ENCODE results near the gene IGSF9.

Gene IGSF9

GRCh38 chr1:159974350-159974965 lies 29.0 kb upstream of the IGSF9 start:
- no peak for DNase-seq (ENCODE audit: low read depth)

DNA sequence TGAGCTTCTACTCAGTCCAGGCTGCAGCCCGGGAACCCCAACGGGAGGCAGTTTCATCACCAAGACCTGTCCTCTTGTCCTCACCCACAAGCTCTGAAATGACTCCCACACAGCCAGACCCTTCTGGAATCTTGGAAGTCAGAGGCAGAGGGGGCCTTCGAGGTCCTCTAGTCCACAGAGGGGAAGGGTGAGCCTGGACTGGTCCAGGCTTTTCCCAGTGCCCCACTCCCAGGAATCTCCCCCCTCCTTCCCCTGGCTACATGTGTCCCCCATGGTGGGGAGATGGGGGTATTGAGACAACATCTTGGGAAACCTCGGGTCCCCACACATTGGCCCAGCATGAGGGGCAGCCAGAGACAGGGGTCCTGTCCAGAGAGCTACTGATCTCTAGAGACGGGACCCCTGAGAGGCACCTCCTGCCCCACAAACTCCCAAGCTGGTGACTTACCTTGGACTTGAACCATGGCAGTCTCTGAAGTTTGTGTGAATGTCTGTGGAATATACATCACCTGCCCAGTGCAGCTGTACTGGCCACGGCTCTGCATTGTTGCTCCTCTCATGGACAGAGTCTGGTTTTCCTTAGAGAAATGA lies 28.0 kb upstream of the IGSF9 start:
- no peak for DNase-seq (ENCODE audit: low read depth)

DNA sequence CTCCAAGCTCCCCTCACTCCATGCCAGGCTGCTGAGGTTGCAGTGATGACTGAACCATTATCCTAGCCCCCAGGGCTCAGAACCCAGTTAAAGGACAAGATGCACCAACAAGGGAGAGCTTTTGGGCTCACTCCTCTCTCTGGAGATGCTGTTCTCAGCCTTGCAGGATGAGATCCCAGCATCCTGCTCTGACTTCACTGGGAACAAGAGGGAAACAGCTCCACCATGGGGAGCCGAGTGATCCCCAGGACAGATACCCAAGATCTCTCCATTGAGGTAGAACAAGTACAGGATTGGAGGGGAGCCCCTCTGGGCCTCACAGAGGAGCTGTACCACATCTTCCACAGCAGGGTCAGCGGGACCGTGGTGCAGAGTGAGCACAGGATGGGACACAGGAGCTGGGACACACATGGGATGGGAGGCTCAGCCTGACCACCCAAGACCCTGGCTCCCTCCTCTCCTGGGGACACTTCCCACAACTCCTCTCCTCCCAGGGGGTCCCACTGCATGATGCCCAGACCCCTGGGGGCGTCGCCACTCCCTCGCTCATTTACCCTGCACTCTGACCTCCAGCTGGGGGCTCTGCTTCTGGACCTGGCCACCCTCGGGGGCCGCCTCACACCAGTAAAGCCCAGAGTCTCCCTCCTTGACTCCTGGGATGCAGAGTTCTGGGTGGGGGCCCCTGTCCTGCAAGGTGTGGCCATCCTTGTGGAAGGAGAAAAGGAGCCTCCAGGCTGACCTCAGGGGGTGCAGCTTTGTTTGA lies 27.2 kb upstream of the IGSF9 start:
- no peak for DNase-seq (ENCODE audit: low read depth)

GRCh38 chr1:159970932-159971342 lies 25.5 kb upstream of the IGSF9 start:
- no peak for DNase-seq (ENCODE audit: low read depth)

DNA sequence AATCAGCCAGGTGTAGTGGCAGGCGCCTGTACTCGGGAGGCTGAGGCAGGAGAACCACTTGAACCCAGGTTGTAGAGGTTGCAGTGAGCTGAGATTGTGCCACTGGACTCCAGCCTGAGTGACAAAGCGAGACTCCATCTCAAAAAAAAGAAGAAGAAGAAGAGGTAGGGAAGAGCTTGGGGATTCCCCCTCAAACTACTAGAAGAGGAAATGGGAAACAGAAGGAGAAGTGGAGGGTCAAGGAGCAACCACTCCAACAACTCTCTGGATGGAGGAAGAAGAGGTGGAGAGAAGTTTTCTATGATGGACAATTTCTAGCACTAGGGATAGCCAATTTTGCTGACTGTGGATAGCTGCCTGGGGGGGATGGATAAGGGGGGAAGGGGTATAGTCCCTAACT lies 23.5 kb upstream of the IGSF9 start:
- no peak for DNase-seq (ENCODE audit: low read depth)

GRCh38 chr1:159965263-159965662 lies 19.9 kb upstream of the IGSF9 start:
- no peak for DNase-seq (ENCODE audit: low read depth)

- DNase-seq (ENCODE audit: low read depth): no peak
These were observed 18.7 kb upstream of the IGSF9 start for GRCh38 chr1:159964144-159964543.

GRCh38 chr1:159962176-159962575 lies 16.8 kb upstream of the IGSF9 start:
- DNase-seq (ENCODE audit: low read depth): no peak

GRCh38 chr1:159961636-159962035 lies 16.2 kb upstream of the IGSF9 start:
- no peak for DNase-seq (ENCODE audit: low read depth)

GRCh38 chr1:159960721-159961381 lies 15.4 kb upstream of the IGSF9 start:
- no peak for DNase-seq (ENCODE audit: low read depth)

GRCh38 chr1:159959451-159959850 lies 14.0 kb upstream of the IGSF9 start:
- DNase-seq (ENCODE audit: low read depth): no peak

GRCh38 chr1:159958719-159959380 lies 13.4 kb upstream of the IGSF9 start:
- DNase-seq (ENCODE audit: low read depth): no peak

- no peak for DNase-seq (ENCODE audit: low read depth)
These were observed 12.4 kb upstream of the IGSF9 start for GRCh38 chr1:159957824-159958268.

DNA sequence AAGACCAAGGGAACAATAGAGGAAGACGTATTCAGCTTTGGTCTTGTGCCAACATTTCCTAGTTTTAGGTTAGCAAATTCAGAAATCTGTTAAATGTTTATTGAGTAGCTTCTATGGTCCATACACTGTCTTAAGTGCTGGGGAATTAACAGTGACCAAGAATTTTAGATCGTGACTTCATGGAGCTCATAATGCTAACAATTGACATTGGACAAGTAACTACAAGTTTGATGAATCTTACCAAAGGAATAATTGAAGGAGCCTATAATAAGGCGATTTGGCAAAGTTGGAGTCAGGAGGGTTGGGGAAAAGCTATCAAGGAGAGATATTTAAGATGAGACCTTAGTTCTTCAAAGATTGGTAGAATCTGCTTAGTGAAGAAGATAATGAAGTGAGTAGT lies 10.0 kb upstream of the IGSF9 start:
- no peak for DNase-seq (ENCODE audit: low read depth)

DNA sequence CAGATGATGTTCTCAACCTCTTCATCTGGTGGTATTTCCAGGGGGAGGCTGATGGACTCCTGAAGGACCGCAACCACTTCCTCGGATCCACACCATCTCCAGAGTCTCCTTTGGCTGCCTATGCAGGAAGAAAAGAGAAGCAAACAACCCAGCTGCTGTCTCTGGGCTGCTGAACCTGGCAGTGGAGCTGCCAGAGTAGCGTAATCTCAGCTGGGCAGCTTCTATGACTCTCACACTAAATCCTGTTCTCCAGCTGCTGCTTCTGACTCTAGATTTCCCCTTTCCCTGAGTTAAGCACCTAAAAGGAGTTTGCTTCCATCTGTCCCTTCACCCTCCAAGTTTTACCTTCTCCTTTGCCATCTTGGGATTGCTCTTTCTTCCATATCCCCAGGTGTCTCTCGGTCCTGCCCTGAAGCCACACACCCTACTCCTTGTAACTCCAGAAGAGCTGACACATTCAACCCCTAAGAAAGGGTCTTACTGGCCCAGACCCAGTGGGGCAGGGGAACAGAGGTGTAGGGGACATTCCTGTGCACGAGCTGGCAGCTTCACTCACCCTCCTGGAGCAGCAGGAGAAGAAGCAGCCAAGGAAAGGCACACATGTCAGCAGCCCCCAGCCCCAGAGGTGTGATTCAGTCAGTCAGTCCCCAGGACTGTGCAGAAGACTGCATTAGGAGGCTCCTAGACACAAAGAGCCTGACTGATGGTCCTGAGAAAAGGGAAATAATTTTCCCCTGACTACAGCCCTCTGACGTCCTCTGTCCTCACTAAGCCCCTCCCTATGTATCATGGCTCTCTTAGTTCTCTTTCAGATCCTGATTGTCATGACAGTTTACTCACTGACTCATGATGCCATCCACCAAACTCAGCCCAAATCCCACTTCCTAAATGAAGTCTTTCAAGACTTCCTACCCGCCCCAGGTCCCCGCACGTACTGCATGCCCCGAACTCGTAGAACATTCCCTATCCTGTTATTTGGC lies 8.4 kb upstream of the IGSF9 start, which contains the start of gene SLAMF9:
TSS of gene SLAMF9 (minus strand) at position 702 of the 980 bp plus-strand sequence. CDS start at position 602, 100 bp downstream.
- no peak for DNase-seq (ENCODE audit: low read depth)

GRCh38 chr1:159952932-159953331 lies 7.5 kb upstream of the IGSF9 start:
- no peak for DNase-seq (ENCODE audit: low read depth)

DNA sequence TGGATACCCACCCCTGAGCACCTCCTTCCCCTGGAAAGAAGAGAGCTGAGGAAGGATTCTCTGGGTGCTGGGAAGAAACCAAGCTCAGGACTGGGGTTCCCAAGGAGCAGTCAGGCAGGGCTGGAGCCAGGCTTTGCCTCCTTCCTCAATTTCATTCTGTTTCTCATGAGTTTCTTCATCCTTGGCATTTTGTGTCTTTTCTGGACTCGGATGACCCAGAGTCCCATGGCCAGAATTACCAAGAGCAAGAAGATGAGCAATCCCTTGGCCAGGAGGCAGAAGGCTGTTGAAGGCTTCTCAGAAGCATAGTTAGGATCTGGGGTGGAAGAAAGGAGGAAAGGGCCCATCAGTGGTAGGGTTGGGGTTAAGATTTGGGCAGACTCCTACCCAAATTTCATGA lies 6.1 kb upstream of the IGSF9 start:
- no peak for DNase-seq (ENCODE audit: low read depth)

DNA sequence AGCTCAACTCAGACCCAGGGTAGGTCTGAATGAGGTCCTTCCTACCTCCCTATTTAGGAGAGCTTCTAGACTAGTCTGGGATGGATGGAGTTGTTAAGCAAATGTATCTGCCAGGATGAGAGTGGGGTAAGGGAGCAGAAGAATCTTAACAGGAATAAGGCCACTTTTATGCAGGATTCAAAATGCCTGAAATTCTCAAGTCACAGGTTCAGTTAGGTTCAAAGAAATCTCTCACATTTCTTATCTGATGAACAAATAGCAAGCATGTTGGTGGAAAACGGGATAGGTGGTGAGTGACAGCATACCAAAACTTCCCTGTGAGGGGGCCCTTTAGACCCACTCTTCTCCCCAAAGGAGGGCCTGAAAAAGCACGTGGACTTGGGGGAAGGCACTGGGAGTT lies 5.6 kb upstream of the IGSF9 start:
- no peak for DNase-seq (ENCODE audit: low read depth)

GRCh38 chr1:159949981-159950381 lies 4.6 kb upstream of the IGSF9 start:
- no peak for DNase-seq (ENCODE audit: low read depth)

- DNase-seq (ENCODE audit: low read depth): no peak
These were observed 3.7 kb upstream of the IGSF9 start for GRCh38 chr1:159949123-159949522.

- no peak for DNase-seq (ENCODE audit: low read depth)
These were observed 2.5 kb upstream of the IGSF9 start for GRCh38 chr1:159947942-159948341.
